ENCODE data around the gene PPP1CA.

The PPP1CA gene

DNA sequence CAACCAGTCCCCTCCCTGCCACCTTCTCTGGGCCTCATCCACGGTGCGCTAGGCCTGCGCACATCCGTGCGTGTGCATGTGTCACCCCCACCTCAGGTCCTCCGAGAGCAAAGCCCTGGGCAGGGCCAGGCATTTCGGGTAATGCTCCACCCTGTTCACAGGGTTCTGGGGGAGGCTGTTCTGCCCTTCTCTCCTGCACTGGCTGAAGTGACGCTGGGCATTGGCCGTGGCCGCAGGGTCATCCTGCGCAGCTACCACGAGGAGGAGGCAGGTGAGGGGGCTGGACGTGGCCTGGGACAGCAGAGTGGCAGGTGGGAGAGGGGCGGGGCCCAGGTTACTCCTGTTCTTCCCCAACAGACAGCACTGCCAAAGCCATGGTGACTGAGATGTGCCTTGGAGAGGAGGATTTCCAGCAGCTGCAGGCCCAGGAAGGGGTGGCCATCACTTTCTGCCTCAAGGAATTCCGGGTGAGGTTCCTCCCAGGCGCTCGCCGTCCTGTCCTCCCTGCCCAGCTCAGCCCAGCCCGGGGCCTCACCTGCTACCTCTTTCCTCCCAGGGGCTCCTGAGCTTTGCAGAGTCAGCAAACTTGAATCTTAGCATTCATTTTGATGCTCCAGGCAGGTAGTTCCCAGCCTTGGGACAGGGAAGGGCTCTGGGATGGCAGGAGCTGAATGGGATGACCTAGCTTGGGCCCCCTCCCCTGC lies 6.0 kb downstream of the PPP1CA start:
- peaks cover 8% of the 10 kb centered on the region; the same call in 1 of the 2 replicates for H3F3A ChIP-seq (ENCODE audit: control insufficient read depth, insufficient read depth)
- H3K27ac ChIP-seq (ENCODE audit: low read depth, low read length), result no peak overlapping the region
- H3K36me3 ChIP-seq (ENCODE audit: control insufficient read depth, low read length), result peaks cover 79% of the 10 kb centered on the region
- H3K4me2 ChIP-seq (ENCODE audit: low read length), result no peak overlapping the region
- H3K27me3 ChIP-seq (ENCODE audit: control insufficient read depth, low read length), result no peaks in the 10 kb centered on the region
- H3K4me1 ChIP-seq (ENCODE audit: control insufficient read depth, low read length), result peaks cover 49% of the 10 kb centered on the region
- peaks cover 5% of the 10 kb centered on the region; the same call in 1 of the 2 replicates for H4K20me1 ChIP-seq (ENCODE audit: control insufficient read depth, insufficient read depth, low read depth, low read length)
- no peaks in the 10 kb centered on the region for H3K9me2 ChIP-seq (replicated peaks; ENCODE audit: control insufficient read depth, low read length)
- TF ChIP-seq, protein P1, sequence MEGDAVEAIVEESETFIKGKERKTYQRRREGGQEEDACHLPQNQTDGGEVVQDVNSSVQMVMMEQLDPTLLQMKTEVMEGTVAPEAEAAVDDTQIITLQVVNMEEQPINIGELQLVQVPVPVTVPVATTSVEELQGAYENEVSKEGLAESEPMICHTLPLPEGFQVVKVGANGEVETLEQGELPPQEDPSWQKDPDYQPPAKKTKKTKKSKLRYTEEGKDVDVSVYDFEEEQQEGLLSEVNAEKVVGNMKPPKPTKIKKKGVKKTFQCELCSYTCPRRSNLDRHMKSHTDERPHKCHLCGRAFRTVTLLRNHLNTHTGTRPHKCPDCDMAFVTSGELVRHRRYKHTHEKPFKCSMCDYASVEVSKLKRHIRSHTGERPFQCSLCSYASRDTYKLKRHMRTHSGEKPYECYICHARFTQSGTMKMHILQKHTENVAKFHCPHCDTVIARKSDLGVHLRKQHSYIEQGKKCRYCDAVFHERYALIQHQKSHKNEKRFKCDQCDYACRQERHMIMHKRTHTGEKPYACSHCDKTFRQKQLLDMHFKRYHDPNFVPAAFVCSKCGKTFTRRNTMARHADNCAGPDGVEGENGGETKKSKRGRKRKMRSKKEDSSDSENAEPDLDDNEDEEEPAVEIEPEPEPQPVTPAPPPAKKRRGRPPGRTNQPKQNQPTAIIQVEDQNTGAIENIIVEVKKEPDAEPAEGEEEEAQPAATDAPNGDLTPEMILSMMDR (IDR thresholded peaks at IDR 0.05; ENCODE audit: low read depth, low read length, poor library complexity, severe bottlenecking), result no peak
- TF ChIP-seq EZH2phosphoT487 (IDR thresholded peaks at IDR 0.05; ENCODE audit: borderline replicate concordance, low read length), result no peak
- no peaks in the 10 kb centered on the region for H3K9me3 ChIP-seq (ENCODE audit: control insufficient read depth, insufficient read depth, low read length)
- peaks cover 83% of the 10 kb centered on the region for H3K79me2 ChIP-seq (ENCODE audit: control insufficient read depth, low read length)
- no peak overlapping the region for H3K4me3 ChIP-seq (ENCODE audit: low read length)

DNA sequence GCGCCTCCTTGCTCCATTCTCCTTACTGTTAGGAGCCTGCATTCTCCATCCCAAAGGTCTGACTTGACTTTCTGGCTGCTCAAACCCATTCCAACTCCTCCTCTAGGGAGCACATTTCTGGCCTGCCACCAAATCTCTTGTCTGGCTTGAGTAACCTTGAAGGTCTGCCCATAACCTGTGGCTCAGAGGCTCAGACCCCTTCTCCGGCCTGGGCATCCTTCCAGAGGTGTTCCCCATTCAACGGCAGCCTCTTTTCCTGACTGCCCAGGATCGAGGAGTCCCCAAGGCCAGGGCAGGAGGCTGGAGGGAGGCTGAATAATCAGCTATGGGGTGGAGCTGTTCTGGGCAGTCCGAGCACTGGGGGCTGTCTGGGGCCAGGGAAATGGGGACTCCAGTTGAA lies 7.7 kb downstream of the PPP1CA start:
- Histone ChIP-seq H3K4me2 (ENCODE audit: low read length) (no peak overlapping the region; the same call in 1 of the 2 replicates), H3K79me2 (ENCODE audit: control insufficient read depth, low read length) (peaks cover 72% of the 10 kb centered on the region), H4K20me1 (ENCODE audit: control insufficient read depth, insufficient read depth, low read depth, low read length) (no peaks in the 10 kb centered on the region; the same call in 1 of the 2 replicates), H3K4me1 (ENCODE audit: control insufficient read depth, low read length) (peaks cover 47% of the 10 kb centered on the region), H3K36me3 (ENCODE audit: control insufficient read depth, low read length) (peaks cover 62% of the 10 kb centered on the region), H3K9me2 (replicated peaks; ENCODE audit: control insufficient read depth, low read length) (no peaks in the 10 kb centered on the region), H3F3A (ENCODE audit: control insufficient read depth, insufficient read depth) (peaks cover 8% of the 10 kb centered on the region; the same call in 1 of the 2 replicates), H3K9me3 (ENCODE audit: control insufficient read depth, insufficient read depth, low read length) (no peaks in the 10 kb centered on the region), H3K27me3 (ENCODE audit: control insufficient read depth, low read length) (no peaks in the 10 kb centered on the region), H3K4me3 (ENCODE audit: low read length) (no peak overlapping the region), H3K27ac (ENCODE audit: low read depth, low read length) (no peak overlapping the region)
- no peak for TF ChIP-seq EZH2phosphoT487 (IDR thresholded peaks at IDR 0.05; ENCODE audit: borderline replicate concordance, low read length)
- TF ChIP-seq, protein P1 (IDR thresholded peaks at IDR 0.05; ENCODE audit: low read depth, low read length, poor library complexity, severe bottlenecking), result no peak

DNA sequence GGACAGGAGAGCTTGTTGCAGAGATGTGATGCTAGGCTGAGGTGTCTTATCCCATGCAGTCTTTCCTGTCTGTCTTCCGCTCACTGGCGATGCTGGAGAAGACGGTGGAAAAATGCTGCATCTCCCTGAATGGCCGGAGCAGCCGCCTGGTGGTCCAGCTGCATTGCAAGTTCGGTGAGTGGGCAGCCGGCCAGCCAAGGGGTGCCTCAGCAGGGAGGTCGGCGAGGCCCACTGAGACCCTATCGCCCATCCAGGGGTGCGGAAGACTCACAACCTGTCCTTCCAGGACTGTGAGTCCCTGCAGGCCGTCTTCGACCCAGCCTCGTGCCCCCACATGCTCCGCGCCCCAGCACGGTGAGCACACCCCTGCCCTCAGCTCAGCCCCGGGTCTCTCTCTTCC lies 8.2 kb downstream of the PPP1CA start:
- Histone ChIP-seq H3K79me2 (ENCODE audit: control insufficient read depth, low read length) (peaks cover 66% of the 10 kb centered on the region), H3K36me3 (ENCODE audit: control insufficient read depth, low read length) (peaks cover 56% of the 10 kb centered on the region), H3K27me3 (ENCODE audit: control insufficient read depth, low read length) (no peaks in the 10 kb centered on the region), H4K20me1 (ENCODE audit: control insufficient read depth, insufficient read depth, low read depth, low read length) (no peaks in the 10 kb centered on the region; the same call in 1 of the 2 replicates), H3K4me1 (ENCODE audit: control insufficient read depth, low read length) (peaks cover 47% of the 10 kb centered on the region), H3K9me2 (replicated peaks; ENCODE audit: control insufficient read depth, low read length) (no peaks in the 10 kb centered on the region), H3F3A (ENCODE audit: control insufficient read depth, insufficient read depth) (peaks cover 8% of the 10 kb centered on the region; the same call in 1 of the 2 replicates), H3K4me2 (ENCODE audit: low read length) (peak overlapping the region; percentile 31; the same call in 1 of the 2 replicates), H3K27ac (ENCODE audit: low read depth, low read length) (no peak overlapping the region), H3K9me3 (ENCODE audit: control insufficient read depth, insufficient read depth, low read length) (no peaks in the 10 kb centered on the region), H3K4me3 (ENCODE audit: low read length) (no peak overlapping the region)
- no peak for TF ChIP-seq EZH2phosphoT487 (IDR thresholded peaks at IDR 0.05; ENCODE audit: borderline replicate concordance, low read length)
- TF ChIP-seq, protein P1 (IDR thresholded peaks at IDR 0.05; ENCODE audit: low read depth, low read length, poor library complexity, severe bottlenecking), result no peak

All from DOHH2 (cell line).